ENCODE measurements around the gene PNMA8B.

The PNMA8B gene

GRCh38 chr19:46533621-46534081 is 38.0 kb upstream of the PNMA8B start:
- TF ChIP-seq TSHZ2 (CRISPR knock-in tag; IDR thresholded peaks at IDR 0.05) (no peak), SNAI2 (CRISPR knock-in tag; IDR thresholded peaks at IDR 0.05) (no peak), CREB5 (CRISPR knock-in tag; IDR thresholded peaks at IDR 0.05; ENCODE audit: low read depth) (no peak)
- ATAC-seq: no peak

GRCh38 chr19:46533078-46533620 is 37.5 kb upstream of the PNMA8B start:
- TF ChIP-seq BACH2 (CRISPR knock-in tag; IDR thresholded peaks at IDR 0.05; ENCODE audit: borderline replicate concordance): no peak
- no peak for TF ChIP-seq SNAI2 (CRISPR knock-in tag; IDR thresholded peaks at IDR 0.05)
- no peak for TF ChIP-seq POU6F1 (CRISPR knock-in tag; IDR thresholded peaks at IDR 0.05; ENCODE audit: borderline replicate concordance, low read depth)
- no peak for TF ChIP-seq RARB (CRISPR knock-in tag; IDR thresholded peaks at IDR 0.05)
- TF ChIP-seq ZNF565 (CRISPR knock-in tag; conservative IDR thresholded peaks at IDR 0.05; ENCODE audit: low read depth): no peak
- no peak for TF ChIP-seq CREB5 (CRISPR knock-in tag; IDR thresholded peaks at IDR 0.05; ENCODE audit: low read depth)
- no peak for ATAC-seq

GRCh38 chr19:46530636-46531035 is 35.0 kb upstream of the PNMA8B start:
- ATAC-seq: peak; percentile 62
- no peak for TF ChIP-seq CSDC2 (CRISPR knock-in tag; IDR thresholded peaks at IDR 0.05)
- TF ChIP-seq OSR1 (CRISPR knock-in tag; IDR thresholded peaks at IDR 0.05): no peak
- TF ChIP-seq GLIS3 (CRISPR knock-in tag; IDR thresholded peaks at IDR 0.05): no peak
- TF ChIP-seq ESRRG (CRISPR knock-in tag; IDR thresholded peaks at IDR 0.05): no peak
- no peak for TF ChIP-seq POU6F1 (CRISPR knock-in tag; IDR thresholded peaks at IDR 0.05; ENCODE audit: borderline replicate concordance, low read depth)
- TF ChIP-seq ZC3H10 (CRISPR knock-in tag; IDR thresholded peaks at IDR 0.05): no peak
- no peak for TF ChIP-seq TSHZ2 (CRISPR knock-in tag; IDR thresholded peaks at IDR 0.05)
- TF ChIP-seq CSRNP3 (CRISPR knock-in tag; IDR thresholded peaks at IDR 0.05): no peak
- no peak for TF ChIP-seq BACH2 (CRISPR knock-in tag; IDR thresholded peaks at IDR 0.05; ENCODE audit: borderline replicate concordance)
- TF ChIP-seq ZFP30 (CRISPR knock-in tag; IDR thresholded peaks at IDR 0.05): no peak
